GM18907 (cell line): ENCODE data around the gene SGCE.

Experiments used
- ATAC-seq: cut with Tn5 transposase; IDR thresholded peaks from one replicate; pipeline ENCODE4 v1.9.1; 2021; ENCODE audit warnings: mild to moderate bottlenecking, moderate library complexity; ENCODE audit not compliant: unreplicated experiment

The SGCE gene

GRCh38 chr7:94660006-94660405 lies 4.1 kb upstream of the SGCE start:
- no peak for ATAC-seq

- no peak for ATAC-seq
Observed at GRCh38 chr7:94658826-94659225, 2.9 kb upstream of the SGCE start.

DNA sequence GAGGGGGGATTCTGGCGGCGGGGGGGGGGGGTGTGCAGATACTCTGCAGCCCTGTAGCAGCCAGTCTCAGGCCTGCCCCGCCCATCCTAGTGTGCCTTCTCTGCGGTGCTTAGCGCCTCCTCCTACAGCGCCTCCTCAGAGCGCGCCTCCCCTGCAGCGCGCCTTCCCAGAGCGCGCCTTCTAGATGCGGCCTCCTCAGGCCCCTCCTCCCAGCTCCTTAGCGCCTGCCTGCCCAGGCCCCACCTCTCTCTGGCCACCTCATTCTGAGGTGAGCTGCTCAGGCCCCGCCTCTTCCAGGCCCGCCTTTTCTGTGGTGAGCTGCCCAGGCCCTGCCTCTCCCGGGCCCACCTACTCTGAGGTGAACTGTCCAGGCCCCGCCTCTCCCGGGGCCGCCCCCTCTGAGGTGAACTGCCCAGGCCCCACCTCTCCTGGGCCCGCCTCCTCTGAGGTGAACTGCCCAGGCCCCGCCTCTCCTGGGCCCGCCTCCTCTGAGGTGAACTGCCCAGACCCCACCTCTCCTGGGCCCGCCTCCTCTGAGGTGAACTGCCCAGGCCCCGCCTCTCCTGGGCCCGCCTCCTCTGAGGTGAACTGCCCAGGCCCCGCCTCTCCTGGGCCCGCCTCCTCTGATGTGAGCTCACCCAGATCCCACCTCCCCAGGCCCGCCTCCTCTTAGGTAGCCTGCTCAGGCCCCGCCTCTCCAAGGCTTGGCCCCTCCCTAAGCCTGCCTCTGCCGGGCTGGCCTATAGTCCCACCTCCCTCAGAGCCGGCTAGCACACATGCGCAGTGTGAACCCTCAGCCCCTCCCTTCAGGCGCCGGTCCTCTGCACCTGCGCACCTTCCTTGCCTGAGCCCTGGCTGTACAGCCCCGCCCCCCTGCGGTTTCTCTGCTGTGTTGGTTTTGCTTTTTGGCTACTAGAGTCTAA lies 2.1 kb upstream of the SGCE start:
- ATAC-seq: peak; percentile 88

- no peak for ATAC-seq
Observed at GRCh38 chr7:94656925-94657731, 1.2 kb upstream of the SGCE start.

GRCh38 chr7:94656658-94656924 lies 658 bp upstream of the SGCE start:
- no peak for ATAC-seq

DNA sequence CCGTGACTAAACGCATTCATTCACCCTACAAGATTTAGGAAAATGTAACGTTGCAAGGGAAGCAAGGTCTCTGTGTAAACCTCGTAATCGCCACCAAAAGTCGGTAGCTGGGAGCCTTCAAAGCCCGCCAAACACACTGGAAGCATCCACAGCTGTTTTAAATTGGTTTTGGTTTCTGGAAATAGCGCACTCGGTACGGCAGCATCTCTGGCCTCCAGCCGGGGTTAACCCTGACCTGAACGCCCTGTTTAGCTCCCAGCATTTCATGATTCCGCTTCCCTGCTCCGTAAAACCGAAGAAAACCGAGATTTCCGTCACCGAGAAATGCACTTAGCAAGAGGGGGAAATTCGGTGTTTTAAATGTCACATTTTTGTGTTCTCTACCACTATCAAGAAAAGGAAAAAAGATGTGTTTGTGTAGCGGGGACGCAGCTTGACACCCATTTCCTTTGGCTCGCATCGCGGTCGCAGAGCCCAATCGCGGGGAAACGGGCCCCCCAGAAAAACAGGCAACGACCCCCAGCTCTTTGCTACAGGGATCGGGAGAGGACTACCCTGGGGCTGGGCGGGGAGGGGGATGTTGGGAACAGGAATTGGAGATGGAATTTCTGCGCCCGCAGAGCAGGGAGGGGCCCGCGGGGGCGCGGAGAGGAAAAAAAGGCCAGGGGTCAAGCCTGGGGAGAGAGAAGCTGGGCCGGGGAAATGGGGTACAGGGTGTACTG lies 646 bp downstream of the SGCE start:
- no peak for ATAC-seq

DNA sequence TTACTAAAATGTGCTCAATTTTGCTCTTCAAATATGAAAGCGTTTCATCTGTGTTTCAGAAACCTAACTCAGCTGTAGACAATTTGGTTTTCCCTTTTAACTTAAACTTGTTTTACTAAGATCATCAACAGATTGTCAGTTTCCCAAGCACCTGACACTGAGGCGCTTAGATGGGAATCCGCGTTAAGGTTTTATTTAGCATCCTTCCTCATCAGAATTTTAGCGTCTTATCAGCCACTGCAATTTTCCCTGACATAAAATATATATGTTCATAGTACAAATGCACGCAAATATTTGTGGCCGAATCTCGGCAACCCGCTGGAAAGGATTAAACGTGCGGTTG lies 1.2 kb downstream of the SGCE start:
- ATAC-seq: no peak

GRCh38 chr7:94650147-94651051 lies 5.5 kb downstream of the SGCE start:
- no peak for ATAC-seq

DNA sequence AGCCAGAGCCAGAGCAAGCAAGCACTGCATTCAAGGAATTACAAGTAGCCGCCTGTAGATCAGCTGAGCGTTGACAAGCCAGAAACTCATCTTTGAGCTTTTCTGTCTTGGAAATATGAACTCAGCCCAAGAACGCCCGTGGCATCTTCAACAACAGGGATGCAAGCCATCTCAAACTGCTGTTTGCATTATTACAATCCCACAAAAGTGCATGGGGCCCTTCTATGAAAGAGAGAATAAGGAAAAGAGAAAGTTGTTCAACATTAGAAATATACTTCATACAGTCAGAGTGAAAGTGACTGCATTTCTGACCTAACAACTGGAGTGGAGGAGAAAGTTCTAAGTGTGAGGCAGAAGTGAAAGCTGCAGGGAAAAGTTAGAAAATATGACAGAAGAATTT lies 6.5 kb downstream of the SGCE start:
- peak; percentile 77 for ATAC-seq

DNA sequence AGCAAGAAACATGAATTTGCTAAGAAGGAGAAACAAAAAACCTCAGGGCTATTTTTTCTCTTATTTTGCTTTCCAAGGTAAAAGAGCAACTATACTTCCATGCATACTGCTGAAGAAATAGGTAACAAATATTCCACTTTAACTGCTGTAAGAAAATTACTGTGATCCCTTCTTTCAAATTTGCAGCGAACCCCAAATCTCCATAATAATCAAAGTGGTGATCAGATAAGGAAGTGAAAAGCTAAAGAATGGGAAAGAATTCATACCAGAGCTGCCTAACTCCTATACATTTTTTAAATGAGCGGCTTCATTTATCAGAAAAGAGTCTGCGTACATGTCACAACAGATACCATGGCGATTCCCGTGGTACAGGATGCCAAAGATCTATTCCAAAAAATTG lies 7.2 kb downstream of the SGCE start:
- ATAC-seq: no peak

- ATAC-seq: no peak
Observed at GRCh38 chr7:94647295-94647694, 8.6 kb downstream of the SGCE start.

DNA sequence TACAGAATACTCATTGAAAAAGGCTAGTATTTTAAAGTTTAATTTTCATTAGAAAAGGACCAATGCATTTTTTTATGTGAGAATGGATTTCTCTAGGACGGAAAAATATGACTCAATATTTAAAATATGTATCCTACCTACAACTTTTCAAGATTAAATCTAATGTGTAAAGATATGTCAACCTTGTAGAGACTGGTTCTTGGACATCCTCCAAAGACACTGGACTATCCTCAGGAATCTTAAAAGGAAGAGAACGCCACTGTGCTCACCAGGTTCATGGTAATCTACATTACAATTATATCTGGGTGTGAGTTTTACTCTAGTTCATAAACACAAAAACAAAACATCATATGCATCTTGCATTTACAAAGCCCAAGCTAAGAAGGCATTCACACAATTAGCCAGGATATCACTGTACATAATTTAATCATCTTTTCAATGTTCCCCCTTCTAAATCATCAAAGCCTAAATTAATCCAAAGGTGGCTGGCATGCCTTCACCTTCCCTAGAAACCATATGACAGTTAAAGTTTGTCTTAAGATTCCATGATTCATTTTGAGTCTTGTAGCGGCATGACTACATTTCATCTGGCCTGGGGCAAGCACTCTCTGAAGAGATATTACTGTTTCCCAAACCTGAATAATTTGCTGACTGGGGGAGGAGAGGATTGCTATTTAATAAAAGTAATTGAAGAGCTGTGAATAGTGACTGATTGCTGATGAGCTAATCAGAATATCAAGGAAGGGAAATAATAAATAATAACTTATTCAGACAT lies 12.0 kb downstream of the SGCE start:
- ATAC-seq: no peak

GRCh38 chr7:94642838-94643653 lies 12.9 kb downstream of the SGCE start:
- no peak for ATAC-seq

DNA sequence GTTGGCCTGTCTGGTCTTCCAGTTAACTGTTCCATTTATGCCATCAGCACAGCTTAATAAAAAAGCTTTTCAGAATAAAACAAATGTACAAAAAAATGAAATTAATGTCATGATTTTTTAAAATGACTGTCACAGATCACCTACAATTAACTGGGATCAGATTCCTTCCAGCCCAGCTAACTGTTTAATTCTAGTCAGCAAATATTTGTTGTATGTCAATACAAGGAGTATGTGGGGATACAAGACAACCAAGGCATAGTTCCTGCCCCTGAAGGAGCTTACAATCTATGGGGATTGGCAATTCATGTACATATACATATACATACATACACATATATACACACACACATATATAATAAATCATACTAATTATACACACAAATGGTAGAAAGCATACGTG lies 16.5 kb downstream of the SGCE start:
- no peak for ATAC-seq

GRCh38 chr7:94635687-94636086 lies 20.2 kb downstream of the SGCE start:
- ATAC-seq: no peak

DNA sequence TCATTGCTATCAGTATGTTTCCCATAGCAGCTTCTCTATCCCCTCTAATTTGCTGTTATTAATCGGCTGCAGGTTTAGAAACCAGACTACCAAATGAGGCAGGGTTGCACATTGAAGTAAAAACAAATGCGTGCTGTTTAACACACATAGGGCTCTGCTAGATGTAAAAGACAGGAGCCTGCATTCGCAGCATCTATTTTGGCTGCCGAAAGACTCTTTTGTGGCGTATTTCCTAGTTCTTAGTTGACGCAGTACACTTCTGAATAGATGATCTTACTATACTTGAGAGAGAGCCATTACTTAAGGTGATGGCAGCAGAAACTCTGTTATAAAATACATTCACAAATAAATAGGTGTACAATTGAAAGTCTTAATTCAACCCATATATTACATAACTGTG lies 21.4 kb downstream of the SGCE start:
- no peak for ATAC-seq

GRCh38 chr7:94633687-94634086 lies 22.2 kb downstream of the SGCE start:
- ATAC-seq: no peak

DNA sequence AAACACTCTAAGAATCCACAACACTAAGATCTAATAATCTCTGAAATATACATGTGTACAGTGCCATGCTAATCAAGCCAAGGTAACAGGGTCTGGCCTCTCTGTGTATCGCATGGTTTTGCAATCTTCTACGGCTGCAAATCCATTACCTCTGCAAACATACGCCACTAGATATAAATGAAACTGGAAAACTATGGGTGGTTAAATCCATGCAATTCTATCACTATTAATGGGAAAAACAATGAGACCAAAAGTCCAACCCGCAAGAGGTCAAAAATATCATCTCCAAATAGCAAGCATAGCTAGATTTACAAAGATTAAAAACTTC lies 23.0 kb downstream of the SGCE start:
- no peak for ATAC-seq

DNA sequence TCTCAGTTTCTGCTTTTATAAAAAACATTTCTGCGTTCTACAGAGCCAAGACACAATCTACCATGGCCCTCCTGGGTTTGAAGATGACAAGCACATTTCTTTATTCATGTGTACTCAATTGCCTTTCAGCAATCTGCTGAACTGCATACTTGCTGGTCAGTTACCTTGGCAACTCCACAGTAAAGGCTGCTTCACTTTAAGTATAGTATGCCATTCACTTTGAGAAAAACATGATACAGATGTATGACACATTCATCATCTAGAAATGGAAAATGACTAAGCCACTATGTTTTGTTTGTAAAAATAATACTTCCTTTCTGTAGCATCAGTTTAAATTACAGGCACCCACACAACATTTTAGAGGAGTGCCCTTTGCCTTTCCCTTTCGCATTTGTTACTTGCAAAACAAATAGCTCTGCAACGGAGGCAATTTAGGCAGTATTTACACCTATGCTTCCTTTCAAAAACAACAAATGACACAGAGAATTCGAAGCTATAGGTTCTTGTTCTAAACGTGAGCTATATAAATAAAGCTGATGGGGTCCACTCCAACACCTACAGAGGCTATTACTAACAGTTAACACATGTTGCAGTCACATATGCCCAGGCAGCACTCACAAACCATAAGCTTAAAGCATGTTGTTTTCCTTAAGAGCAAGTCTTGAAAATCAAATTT lies 23.5 kb downstream of the SGCE start:
- no peak for ATAC-seq
